Measurements from ENCODE around the gene TOX4.
A peak's percentile ranks its signal among the peaks of the same experiment; 100 is the strongest.
"Not testable (repeated sequence)": the region's sequence is repeated elsewhere in the genome, so short reads cannot be mapped to it uniquely, and the experiment has no call there.

The TOX4 gene

GRCh38 chr14:21476925-21477681, at the start of gene TOX4, which contains the start of gene RAB2B:
TOX4 (plus strand) TSS chr14:21477195; CDS start chr14:21477279, 84 bp downstream.
RAB2B (minus strand) TSS chr14:21476959; CDS start chr14:21476872, 87 bp downstream.
- DNase-seq, result peak; percentile 98

GRCh38 chr14:21428930-21429329, 48.1 kb upstream of the TOX4 start:
- DNase-seq, result no peak

GRCh38 chr14:21431126-21431525, 45.9 kb upstream of the TOX4 start:
- no peak for DNase-seq

GRCh38 chr14:21436567-21437062, 40.4 kb upstream of the TOX4 start:
- no peak for DNase-seq

- DNase-seq, result peak; percentile 99
Measured at GRCh38 chr14:21437063-21437901, 39.7 kb upstream of the TOX4 start.

- no peak for DNase-seq
Measured at GRCh38 chr14:21440859-21441258, 36.1 kb upstream of the TOX4 start.

GRCh38 chr14:21442657-21443056, 34.3 kb upstream of the TOX4 start:
- DNase-seq, result not testable (repeated sequence)

- DNase-seq, result no peak
Measured at GRCh38 chr14:21449899-21450216, 27.1 kb upstream of the TOX4 start.

- no peak for DNase-seq
Measured at GRCh38 chr14:21454843-21455544, 22.0 kb upstream of the TOX4 start.

GRCh38 chr14:21455592-21455911, 21.4 kb upstream of the TOX4 start:
- DNase-seq, result no peak

- peak; percentile 100 for DNase-seq
Measured at GRCh38 chr14:21455912-21456667, 20.9 kb upstream of the TOX4 start, which contains the start of gene CHD8. CHD8 (minus strand) TSS chr14:21456123; CDS start chr14:21431643, 24,480 bp downstream.

- no peak for DNase-seq
Measured at GRCh38 chr14:21467616-21468015, 9.4 kb upstream of the TOX4 start.

- no peak for DNase-seq
Measured at GRCh38 chr14:21475767-21476522, 1.1 kb upstream of the TOX4 start.

- DNase-seq, result peak; percentile 94
Measured at GRCh38 chr14:21476523-21476924, 471 bp upstream of the TOX4 start.

GRCh38 chr14:21486640-21487087, 9.7 kb downstream of the TOX4 start:
- no peak for DNase-seq

- no peak for DNase-seq
Measured at GRCh38 chr14:21494902-21495762, 18.1 kb downstream of the TOX4 start.

- no peak for DNase-seq
Measured at GRCh38 chr14:21496453-21496852, 19.5 kb downstream of the TOX4 start.

- no peak for DNase-seq
Measured at GRCh38 chr14:21498540-21499526, 21.8 kb downstream of the TOX4 start.

- DNase-seq, result no peak
Measured at GRCh38 chr14:21501568-21501967, 24.6 kb downstream of the TOX4 start.
